ENCODE results near the gene MYO1B. TPM values are rescaled to one million over a fixed set of nuclear protein-coding genes. Genes with fewer than 3 reads are reported as not detected.

The MYO1B gene
- total and polyA plus RNA-seq, 12 donors: 8.7 to 32.4 (median 14.4) TPM

GRCh38 chr2:191199929-191200512 lies 45.2 kb upstream of the MYO1B start:
- Histone ChIP-seq H3K27ac (no peak overlapping the region), H3K27me3 (no peaks in the 10 kb centered on the region), H3K4me3 (no peak overlapping the region), H3K9me3 (peaks cover 0 to 6% (median 0%) of the 10 kb centered on the region in 11 donors), H3K4me1 (peaks cover 0 to 32% (median 9%) of the 10 kb centered on the region in 9 donors), H3K36me3 (no peaks in the 10 kb centered on the region)
- DNase-seq (no peak), ATAC-seq (no peak)
- intact Hi-C loops (cut with DNase I): loop anchor here in 1 of 10 donors (2.0 kb wide), 1 partner anchor 37 kb away; no protein-coding TSS in a partner anchor
- WGBS, 2 donors: 96 to 98% methylated on average over 6 of the region's 6 CpGs
- no peak for TF ChIP-seq CTCF (IDR thresholded peaks at IDR 0.05)

GRCh38 chr2:191200910-191201309 lies 44.3 kb upstream of the MYO1B start:
- Histone ChIP-seq H3K27ac (no peak overlapping the region), H3K27me3 (no peaks in the 10 kb centered on the region), H3K9me3 (peaks cover 0 to 6% (median 0%) of the 10 kb centered on the region in 11 donors), H3K4me3 (no peak overlapping the region), H3K36me3 (no peaks in the 10 kb centered on the region), H3K4me1 (peaks cover 0 to 32% (median 9%) of the 10 kb centered on the region in 9 donors)
- ATAC-seq (no peak), DNase-seq (no peak)
- TF ChIP-seq CTCF (IDR thresholded peaks at IDR 0.05): no peak
- 97 to 99% methylated on average over 1 of the region's 1 CpG for WGBS, 2 donors
- intact Hi-C loops (cut with DNase I): loop anchor here in 1 of 10 donors (2.0 kb wide), 1 partner anchor 36 kb away; no protein-coding TSS in a partner anchor

GRCh38 chr2:191202209-191202721 lies 42.9 kb upstream of the MYO1B start:
- peak in 3 of 8 donors; percentile 42 to 57 (median 50) for ATAC-seq
- peak overlapping the region in 6 of 10 donors; percentile 37 to 82 (median 49) for H3K27ac ChIP-seq
- H3K4me1 ChIP-seq: peaks cover 0 to 32% (median 9%) of the 10 kb centered on the region in 9 donors

More at GRCh38 chr2:191202209-191202721, 42.9 kb upstream of the MYO1B start:
- Histone ChIP-seq H3K9me3 (peaks cover 0 to 6% (median 0%) of the 10 kb centered on the region in 11 donors), H3K36me3 (no peaks in the 10 kb centered on the region), H3K4me3 (no peak overlapping the region), H3K27me3 (no peaks in the 10 kb centered on the region)
- intact Hi-C loops (cut with DNase I): no loop called here
- 43 to 44% methylated on average over 2 of the region's 2 CpGs for WGBS, 2 donors
- DNase-seq: no peak
- TF ChIP-seq CTCF (IDR thresholded peaks at IDR 0.05): no peak
